HG03342 (cell line): ENCODE data around the gene APBB2.

Experiments used
- ATAC-seq: cut with Tn5 transposase; IDR thresholded peaks from one replicate; pipeline ENCODE4 v1.9.1; 2021; ENCODE audit warnings: mild to moderate bottlenecking, moderate library complexity; ENCODE audit not compliant: unreplicated experiment

The APBB2 gene

GRCh38 chr4:40991908-40992307 lies 222.4 kb downstream of the APBB2 start:
- ATAC-seq = peak; percentile 64

GRCh38 chr4:40990899-40991265 lies 223.5 kb downstream of the APBB2 start:
- ATAC-seq = no peak

- ATAC-seq = no peak
These were observed 224.0 kb downstream of the APBB2 start for GRCh38 chr4:40990236-40990898.

- ATAC-seq = no peak
These were observed 227.2 kb downstream of the APBB2 start for GRCh38 chr4:40987151-40987550.

GRCh38 chr4:40986375-40986774 lies 228.0 kb downstream of the APBB2 start:
- no peak for ATAC-seq

GRCh38 chr4:40984051-40984450 lies 230.3 kb downstream of the APBB2 start:
- ATAC-seq = no peak

- no peak for ATAC-seq
These were observed 233.9 kb downstream of the APBB2 start for GRCh38 chr4:40980318-40980883.

- no peak for ATAC-seq
These were observed 235.8 kb downstream of the APBB2 start for GRCh38 chr4:40978548-40978947.

- no peak for ATAC-seq
These were observed 238.0 kb downstream of the APBB2 start for GRCh38 chr4:40976343-40976742.

- no peak for ATAC-seq
These were observed 241.6 kb downstream of the APBB2 start for GRCh38 chr4:40972722-40973121.

- no peak for ATAC-seq
These were observed 243.0 kb downstream of the APBB2 start for GRCh38 chr4:40971338-40971737.

GRCh38 chr4:40969501-40969900 lies 244.8 kb downstream of the APBB2 start:
- no peak for ATAC-seq

GRCh38 chr4:40967550-40967949 lies 246.8 kb downstream of the APBB2 start:
- no peak for ATAC-seq

GRCh38 chr4:40966091-40966490 lies 248.3 kb downstream of the APBB2 start:
- no peak for ATAC-seq

GRCh38 chr4:40963897-40964478 lies 250.4 kb downstream of the APBB2 start:
- ATAC-seq = no peak

- no peak for ATAC-seq
These were observed 251.7 kb downstream of the APBB2 start for GRCh38 chr4:40962551-40963180.

- ATAC-seq = no peak
These were observed 253.4 kb downstream of the APBB2 start for GRCh38 chr4:40960941-40961340.

GRCh38 chr4:40957281-40957680 lies 257.1 kb downstream of the APBB2 start:
- no peak for ATAC-seq

GRCh38 chr4:40956721-40957255 lies 257.6 kb downstream of the APBB2 start:
- ATAC-seq = no peak

GRCh38 chr4:40954088-40954668 lies 260.2 kb downstream of the APBB2 start:
- ATAC-seq = no peak

- no peak for ATAC-seq
These were observed 260.9 kb downstream of the APBB2 start for GRCh38 chr4:40953283-40954087.
